Occipital lobe (tissue), 2 donors: ENCODE measurements around the gene PDE7B. TPM values are rescaled to one million over a fixed set of nuclear protein-coding genes. Genes with fewer than 3 reads are reported as not detected.
"Not testable (repeated sequence)": the region's sequence is repeated elsewhere in the genome, so short reads cannot be mapped to it uniquely, and the experiment has no call there.

Experiments used
- DNase-seq: peaks from one replicate; lab custom pipeline; 2025; lab: John Stamatoyannopoulos, UW
- total RNA-seq: library from RNA; depleted of rRNA; stranded (reverse); fragments of >200 nt; gene quantifications from one replicate; pipeline ENCODE4 v1.2.3, GENCODE V29; 2014

PDE7B gene
- total RNA-seq, 1 donor from 2014 or later: 3.0 TPM

GRCh38 chr6:136178749-136179148 lies 327.2 kb downstream of the PDE7B start:
- no peak for DNase-seq

- no peak for DNase-seq
Observed at GRCh38 chr6:136180704-136181511, 329.4 kb downstream of the PDE7B start.

- no peak for DNase-seq
Observed at GRCh38 chr6:136181512-136181833, 330.0 kb downstream of the PDE7B start.

GRCh38 chr6:136181861-136182260 lies 330.4 kb downstream of the PDE7B start:
- no peak for DNase-seq

GRCh38 chr6:136184738-136185137 lies 333.2 kb downstream of the PDE7B start:
- no peak for DNase-seq

GRCh38 chr6:136186363-136186762 lies 334.9 kb downstream of the PDE7B start:
- no peak for DNase-seq

GRCh38 chr6:136188486-136188885 lies 337.0 kb downstream of the PDE7B start:
- DNase-seq: no peak

- DNase-seq: no peak
Observed at GRCh38 chr6:136189104-136189503, 337.6 kb downstream of the PDE7B start.

GRCh38 chr6:136191606-136192312 lies 340.3 kb downstream of the PDE7B start:
- no peak for DNase-seq

- DNase-seq: no peak
Observed at GRCh38 chr6:136192902-136193301, 341.4 kb downstream of the PDE7B start.

- DNase-seq: no peak
Observed at GRCh38 chr6:136201732-136202131, 350.2 kb downstream of the PDE7B start.

- no peak for DNase-seq
Observed at GRCh38 chr6:136208783-136209182, 357.3 kb downstream of the PDE7B start.

GRCh38 chr6:136209496-136209895 lies 358.0 kb downstream of the PDE7B start:
- DNase-seq: no peak

GRCh38 chr6:136210398-136211165 lies 359.1 kb downstream of the PDE7B start:
- DNase-seq: no peak

GRCh38 chr6:136212608-136213007 lies 361.1 kb downstream of the PDE7B start:
- no peak for DNase-seq

- no peak for DNase-seq
Observed at GRCh38 chr6:136213012-136213539, 361.6 kb downstream of the PDE7B start.

- DNase-seq: no peak
Observed at GRCh38 chr6:136213853-136214252, 362.4 kb downstream of the PDE7B start.

GRCh38 chr6:136216503-136217401 lies 365.3 kb downstream of the PDE7B start:
- no peak for DNase-seq

- DNase-seq: not testable (repeated sequence)
Observed at GRCh38 chr6:136224974-136225373, 373.5 kb downstream of the PDE7B start.

GRCh38 chr6:136225496-136225895 lies 374.0 kb downstream of the PDE7B start:
- no peak for DNase-seq
